HEK293 (cell line): ENCODE results near the gene FNDC3A.

ENCODE experiments used
- CTCF ChIA-PET: fragments of 350-600 bp; formaldehyde crosslinking; extraction: SDS; loops from one replicate; lab custom pipeline; 2021; ENCODE audit warnings: antibody characterized with exemption; lab: Yijun Ruan, JAX
- POLR2A ChIA-PET: fragments of 300-600 bp; formaldehyde crosslinking; extraction: SDS; loops from one replicate; lab custom pipeline; 2020; ENCODE audit warnings: antibody characterized with exemption, inconsistent platforms; lab: Yijun Ruan, JAX
- H3K27ac ChIP-seq: fragments of 200-500 bp; sonication (Bioruptor generic); 2 replicates; pipeline ENCODE4 v1.5.1; 2014; ENCODE audit warnings: low read depth, low read length, control low read depth, inconsistent platforms; ENCODE audit errors: extremely low read depth
- H3K36me3 ChIP-seq, 2 experiments: fragments of 200-500 bp in 1 of 2; sonication (Bioruptor generic) in 1 of 2; 1 replicate in 1 of 2; 2 replicates in 1 of 2; pipeline ENCODE4 v1.5.1; 2014 to 2017; ENCODE audit warnings: inconsistent platforms in 2 of 2, low read length in 2 of 2; ENCODE audit not compliant: control insufficient read depth in 2 of 2, insufficient read depth in 1 of 2
- H3K4me1 ChIP-seq: fragments of 200-500 bp; sonication (Bioruptor generic); 2 replicates; pipeline ENCODE4 v1.5.1; 2014; ENCODE audit warnings: mild to moderate bottlenecking, low read length, inconsistent platforms; ENCODE audit not compliant: control insufficient read depth, insufficient read depth
- H3K4me3 ChIP-seq: 2 replicates; pipeline ENCODE4 v1.5.1; 2011; ENCODE audit warnings: low read depth, mild to moderate bottlenecking, control low read depth, low read length, moderate library complexity
- H3K9me3 ChIP-seq: fragments of 200-500 bp; sonication (Bioruptor generic); 2 replicates; pipeline ENCODE4 v1.5.1; 2014; ENCODE audit warnings: low read depth, low read length, inconsistent platforms; ENCODE audit not compliant: control insufficient read depth, insufficient read depth
- HOXC10 ChIP-seq: sonication (generic); formaldehyde crosslinking; IDR thresholded peaks from 2 replicates; pipeline ENCODE4 v1.8.1; 2023; ENCODE audit warnings: mild to moderate bottlenecking, missing genetic modification reagents
- KLF10 ChIP-seq: fragments of 450-650 bp; IDR thresholded peaks from 2 replicates; pipeline ENCODE4 v1.5.1; 2018; ENCODE audit warnings: missing biosample characterization, mild to moderate bottlenecking, missing genetic modification characterization
- PRDM1 ChIP-seq: fragments of 450-650 bp; formaldehyde crosslinking; IDR thresholded peaks from 2 replicates; pipeline ENCODE4; 2016; ENCODE audit warnings: missing biosample characterization, missing genetic modification characterization
- PRDM10 ChIP-seq: fragments of 450-650 bp; formaldehyde crosslinking; IDR thresholded peaks from 2 replicates; pipeline ENCODE4 v1.5.1; 2016; ENCODE audit warnings: missing biosample characterization, missing genetic modification characterization
- PRDM6 ChIP-seq: fragments of 450-650 bp; formaldehyde crosslinking; IDR thresholded peaks from 2 replicates; pipeline ENCODE4 v1.5.1; 2017; ENCODE audit warnings: missing biosample characterization, missing genetic modification characterization
- SP3 ChIP-seq: fragments of 450-650 bp; formaldehyde crosslinking; IDR thresholded peaks from 2 replicates; pipeline ENCODE4 v1.5.1; 2016; ENCODE audit warnings: missing biosample characterization, missing genetic modification characterization
- WT1 ChIP-seq: fragments of 450-650 bp; formaldehyde crosslinking; IDR thresholded peaks from 2 replicates; pipeline ENCODE4 v1.5.1; 2016; ENCODE audit warnings: missing biosample characterization, missing genetic modification characterization
- ZBTB21 ChIP-seq: fragments of 450-650 bp; formaldehyde crosslinking; IDR thresholded peaks from 2 replicates; pipeline ENCODE4 v1.5.1; 2017; ENCODE audit warnings: missing biosample characterization, missing genetic modification characterization
- ZFHX2 ChIP-seq: fragments of 450-650 bp; formaldehyde crosslinking; conservative IDR thresholded peaks from 2 replicates; pipeline ENCODE4 v1.5.1; 2016; ENCODE audit warnings: missing biosample characterization, missing genetic modification characterization
- ZNF146 ChIP-seq: fragments of 450-650 bp; formaldehyde crosslinking; IDR thresholded peaks from 2 replicates; pipeline ENCODE4 v1.5.1; 2016; ENCODE audit warnings: missing biosample characterization, missing genetic modification characterization
- ZNF2 ChIP-seq: fragments of 450-650 bp; formaldehyde crosslinking; IDR thresholded peaks from 2 replicates; pipeline ENCODE4 v1.5.1; 2016; ENCODE audit warnings: missing biosample characterization, missing genetic modification characterization
- ZNF214 ChIP-seq: fragments of 450-650 bp; formaldehyde crosslinking; IDR thresholded peaks from 2 replicates; pipeline ENCODE4 v1.5.1; 2017; ENCODE audit warnings: missing biosample characterization, mild to moderate bottlenecking, missing genetic modification characterization, borderline replicate concordance
- ZNF24 ChIP-seq: fragments of 450-650 bp; formaldehyde crosslinking; IDR thresholded peaks from 2 replicates; pipeline ENCODE4 v1.5.1; 2016; ENCODE audit warnings: missing biosample characterization, missing genetic modification characterization
- ZNF335 ChIP-seq: fragments of 450-650 bp; formaldehyde crosslinking; conservative IDR thresholded peaks from 2 replicates; pipeline ENCODE4 v1.5.1; 2016; ENCODE audit warnings: missing biosample characterization, missing genetic modification characterization
- ZNF362 ChIP-seq: fragments of 450-650 bp; formaldehyde crosslinking; IDR thresholded peaks from 2 replicates; pipeline ENCODE4 v1.5.1; 2016; ENCODE audit warnings: missing biosample characterization, missing genetic modification characterization
- ZNF366 ChIP-seq: fragments of 450-650 bp; formaldehyde crosslinking; conservative IDR thresholded peaks from 2 replicates; pipeline ENCODE4 v1.5.1; 2016; ENCODE audit warnings: missing biosample characterization, missing genetic modification characterization
- ZNF518A ChIP-seq: fragments of 450-650 bp; formaldehyde crosslinking; conservative IDR thresholded peaks from 2 replicates; pipeline ENCODE4 v1.5.1; 2016; ENCODE audit warnings: low read depth, missing biosample characterization, missing genetic modification characterization
- ZNF561 ChIP-seq: fragments of 450-650 bp; IDR thresholded peaks from 2 replicates; pipeline ENCODE4 v1.5.1; 2018; ENCODE audit warnings: missing biosample characterization, missing genetic modification characterization, borderline replicate concordance
- ZNF629 ChIP-seq: fragments of 450-650 bp; formaldehyde crosslinking; IDR thresholded peaks from 2 replicates; pipeline ENCODE4 v1.5.1; 2017; ENCODE audit warnings: missing biosample characterization, missing genetic modification characterization
- ZNF660 ChIP-seq: fragments of 450-650 bp; IDR thresholded peaks from 2 replicates; pipeline ENCODE4 v1.5.1; 2018; ENCODE audit warnings: missing biosample characterization, mild to moderate bottlenecking, missing genetic modification characterization
- ZSCAN30 ChIP-seq: fragments of 450-650 bp; IDR thresholded peaks from 2 replicates; pipeline ENCODE4 v1.5.1; 2018; ENCODE audit warnings: missing biosample characterization, mild to moderate bottlenecking, missing genetic modification characterization, moderate library complexity
- ZXDB ChIP-seq: fragments of 450-650 bp; formaldehyde crosslinking; IDR thresholded peaks from 2 replicates; pipeline ENCODE4 v1.5.1; 2016; ENCODE audit warnings: missing biosample characterization, missing genetic modification characterization

FNDC3A gene

GRCh38 chr13:49110122-49110912, 134.6 kb downstream of the FNDC3A start:
- POLR2A ChIA-PET: no interaction called here
- CTCF ChIA-PET: no interaction called here
- peak overlapping the region; percentile 59 for H3K4me3 ChIP-seq
- peaks cover 0 to 3% of the 10 kb centered on the region in 2 experiments; a peak in 1 of 3 replicates for H3K36me3 ChIP-seq
- no peaks in the 10 kb centered on the region for H3K9me3 ChIP-seq
- TF ChIP-seq ZNF24 (tag by site-specific recombination): peak; percentile 64; the same call in 1 of the 2 replicates
- no peak for TF ChIP-seq PRDM10
- peak; percentile 64; the same call in 1 of the 2 replicates for TF ChIP-seq ZNF561 (tag by site-specific recombination)
- TF ChIP-seq ZNF335: peak; percentile 37; the same call in 1 of the 2 replicates
- peak; percentile 63 for TF ChIP-seq PRDM1 (tag by site-specific recombination)
- peak; percentile 46; the same call in 1 of the 2 replicates for TF ChIP-seq ZNF2
- TF ChIP-seq KLF10: peak; percentile 5; the same call in 1 of the 2 replicates
- TF ChIP-seq ZXDB: peak; percentile 41; the same call in 1 of the 2 replicates
- TF ChIP-seq ZNF362: peak; percentile 99
- TF ChIP-seq ZBTB21 (tag by site-specific recombination): peak; percentile 42
- TF ChIP-seq ZNF366: peak; percentile 54
- peak; percentile 18; the same call in 1 of the 2 replicates for TF ChIP-seq ZSCAN30 (tag by site-specific recombination)
- peak; percentile 67 for TF ChIP-seq PRDM6 (tag by site-specific recombination)
- no peak for TF ChIP-seq SP3 (tag by site-specific recombination)
- TF ChIP-seq ZNF518A: peak; percentile 82
- no peak for TF ChIP-seq ZNF146 (tag by site-specific recombination)
- TF ChIP-seq ZFHX2 (tag by site-specific recombination): no peak
- TF ChIP-seq HOXC10 (CRISPR knock-in tag): no peak
- peak; percentile 65 for TF ChIP-seq ZNF660
- peak; percentile 23; the same call in 1 of the 2 replicates for TF ChIP-seq ZNF629
- no peak for TF ChIP-seq ZNF214 (tag by site-specific recombination)
- TF ChIP-seq WT1 (tag by site-specific recombination): no peak
- no peak overlapping the region for H3K27ac ChIP-seq
- H3K4me1 ChIP-seq: peaks cover 2% of the 10 kb centered on the region; the same call in 1 of the 2 replicates
